HepG2 (cell line): Measurements from ENCODE around the gene PRELID1. TPM values are rescaled to one million over a fixed set of nuclear protein-coding genes. Genes with fewer than 3 reads are reported as not detected.

Experiments used
- ATAC-seq: fragments of 200-7000 bp; cut with Tn5 transposase; 3 replicates; pipeline ENCODE4 v1.9.1; 2020; ENCODE audit warnings: mild to moderate bottlenecking, moderate library complexity
- Bru-seq: library from RNA; stranded (reverse); fragments of 400-500 nt; gene quantifications from one replicate; lab custom pipeline; 2021; lab: Mats Ljungman, UMichigan
- BruChase-seq, 2 experiments: library from RNA; stranded (reverse); fragments of 400-500 nt; gene quantifications; one replicate each; lab custom pipeline; 2021; lab: Mats Ljungman, UMichigan
- BruUV-seq: library from RNA; stranded (reverse); fragments of 400-500 nt; replicated peaks from 2 replicates; lab custom pipeline; 2021; lab: Mats Ljungman, UMichigan
- CTCF ChIA-PET: fragments of 300-600 bp; formaldehyde crosslinking; extraction: SDS; loops from one replicate; lab custom pipeline; 2021; ENCODE audit warnings: low total read pairs, inconsistent platforms, low intra/inter-chr PET ratio; lab: Yijun Ruan, JAX
- POLR2A ChIA-PET: fragments of 350-600 bp; sonication (Branson Sonifier 250); formaldehyde crosslinking; loops from one replicate; lab custom pipeline; 2020; ENCODE audit warnings: antibody characterized with exemption, inconsistent platforms; lab: Yijun Ruan, JAX
- DNase-seq: peaks from one replicate; pipeline ENCODE4 v3.0.0-alpha.2; 2015; ENCODE audit warnings: low spot score
- FAIRE-seq: peaks from 3 replicates; lab custom pipeline; 2011; peaks lifted over from hg19 to GRCh38; lab: Jason Lieb, UNC
- H2AFZ ChIP-seq: one replicate; pipeline ENCODE4 v1.6.1; 2011; ENCODE audit warnings: low read length, inconsistent platforms
- H3K27ac ChIP-seq: fragments of 300-600 bp; 3 replicates; pipeline ENCODE4 v1.8.0; 2011; ENCODE audit warnings: mixed run types, mild to moderate bottlenecking, mixed read lengths, low read length, inconsistent platforms; ENCODE audit not compliant: insufficient read depth; ENCODE audit errors: extremely low read length
- H3K27me3 ChIP-seq, 2 experiments: fragments of 200-600 bp in 1 of 2; 2 replicates in 1 of 2; 3 replicates in 1 of 2; pipeline versions ENCODE4 v1.6.0 to v1.8.0; 2011; ENCODE audit warnings: low read length in 2 of 2, mild to moderate bottlenecking in 2 of 2, moderate library complexity in 2 of 2, inconsistent platforms in 1 of 2; ENCODE audit not compliant: insufficient read depth in 2 of 2, control insufficient read depth in 1 of 2
- H3K36me3 ChIP-seq, 2 experiments: fragments of 200-600 bp in 1 of 2; replicated peaks in 1 of 2; 2 replicates in 1 of 2; 3 replicates in 1 of 2; pipeline versions ENCODE4 v1.5.1 to v1.8.0; 2011; ENCODE audit warnings: low read length in 2 of 2, inconsistent platforms in 1 of 2; ENCODE audit not compliant: insufficient read depth in 2 of 2, control insufficient read depth in 1 of 2
- H3K4me1 ChIP-seq: 2 replicates; pipeline ENCODE4 v1.5.1; 2012; ENCODE audit warnings: low read length, inconsistent platforms; ENCODE audit not compliant: insufficient read depth
- H3K4me2 ChIP-seq: 2 replicates; pipeline ENCODE4 v1.6.0; 2011; ENCODE audit warnings: low read depth, low read length, inconsistent platforms
- H3K4me3 ChIP-seq, 3 experiments: fragments of 200-600 bp in 1 of 3; sonication (generic), shearing (Covaris generic) in 1 of 3; replicated peaks in 1 of 3; 2 replicates each; pipeline ENCODE4 v1.5.1; 2011 to 2016; ENCODE audit warnings: low read length in 3 of 3, inconsistent platforms in 2 of 3, low read depth in 2 of 3, mild to moderate bottlenecking in 2 of 3, control low read depth in 1 of 3, mixed read lengths in 1 of 3; ENCODE audit not compliant: insufficient read depth in 1 of 3
- H3K79me2 ChIP-seq: one replicate; pipeline ENCODE4 v1.6.1; 2011; ENCODE audit warnings: low read length, inconsistent platforms; ENCODE audit not compliant: insufficient read depth
- H3K9ac ChIP-seq: 2 replicates; pipeline ENCODE4 v1.6.0; 2011; ENCODE audit warnings: mild to moderate bottlenecking, low read depth, low read length, inconsistent platforms; ENCODE audit not compliant: insufficient read depth
- H3K9me3 ChIP-seq: 2 replicates; pipeline ENCODE4 v1.5.1; 2012; ENCODE audit warnings: mild to moderate bottlenecking, low read length
- H4K20me1 ChIP-seq: 2 replicates; pipeline ENCODE4 v1.6.0; 2011; ENCODE audit warnings: inconsistent platforms, mild to moderate bottlenecking, low read length, moderate library complexity; ENCODE audit not compliant: insufficient read depth
- HOXA7 ChIP-seq: sonication (generic); formaldehyde crosslinking; IDR thresholded peaks from 2 replicates; pipeline ENCODE4 v1.8.1; 2022; ENCODE audit warnings: mild to moderate bottlenecking, missing genetic modification reagents, moderate library complexity
- JUNB ChIP-seq: sonication (generic); formaldehyde crosslinking; IDR thresholded peaks from 2 replicates; pipeline ENCODE4 v1.8.0; 2022; ENCODE audit warnings: missing genetic modification reagents, mild to moderate bottlenecking, borderline replicate concordance
- MATR3 ChIP-seq: sonication (generic); formaldehyde crosslinking; IDR thresholded peaks from 2 replicates; pipeline ENCODE4 v1.4.0; 2020; ENCODE audit warnings: missing genetic modification reagents
- SIX1 ChIP-seq: sonication (generic); formaldehyde crosslinking; IDR thresholded peaks from 2 replicates; pipeline ENCODE4 v1.4.0; 2020; ENCODE audit warnings: missing genetic modification reagents, borderline replicate concordance
- SRF ChIP-seq: IDR thresholded peaks from 2 replicates; pipeline ENCODE4 v1.6.1; 2011; ENCODE audit warnings: mild to moderate bottlenecking, low read depth, low read length, moderate library complexity
- ZC3H4 ChIP-seq: sonication (generic); formaldehyde crosslinking; IDR thresholded peaks from 2 replicates; pipeline ENCODE4 v1.4.0; 2020; ENCODE audit warnings: missing genetic modification reagents, borderline replicate concordance
- ZFX ChIP-seq: sonication (generic); formaldehyde crosslinking; IDR thresholded peaks from 2 replicates; pipeline ENCODE4 v1.4.0; 2020; ENCODE audit warnings: mild to moderate bottlenecking, low read depth, missing genetic modification reagents, moderate library complexity
- ZNF124 ChIP-seq: sonication (generic); formaldehyde crosslinking; IDR thresholded peaks from 2 replicates; pipeline ENCODE4 v1.4.0; 2020; ENCODE audit warnings: missing genetic modification reagents
- ZNF326 ChIP-seq: sonication (generic); formaldehyde crosslinking; IDR thresholded peaks from 2 replicates; pipeline ENCODE4 v1.4.0; 2020; ENCODE audit warnings: missing genetic modification reagents, borderline replicate concordance
- WGBS: methylation state at CpG from one replicate; pipeline ENCODE4 v1.1.6; 2017; ENCODE audit warnings: low lambda C conversion rate; 5-methylcytosine and 5-hydroxymethylcytosine counted together
- in situ Hi-C: cut with HindIII; loops from 2 replicates; pipeline ENCODE4 v1.10.0; 2017; ENCODE audit warnings: low pct_unique_long_range_greater_than_20kb; ENCODE audit not compliant: extremely low pct_ligation_motif_present
- intact Hi-C: fragments of 100-400 bp; cut with micrococcal nuclease; formaldehyde crosslinking; loops from one replicate; pipeline ENCODE4 v1.10.0; 2022; ENCODE audit not compliant: unreplicated experiment
- long read RNA-seq, 2 experiments: library from RNA in 1 of 2; library from polyadenylated mRNA in 1 of 2; stranded (forward) in 1 of 2; unstranded in 1 of 2; transcript quantifications; one replicate each; pipeline ENCODE4 v2.0.0, GENCODE V29; 2019 to 2022
- polyA minus RNA-seq, 3 experiments: library from RNA; depleted of rRNA, polyadenylated mRNA; stranded (reverse); fragments of >200 nt; gene quantifications; 2 replicates each; pipeline ENCODE4 v1.2.3, GENCODE V29; 2011; ENCODE audit warnings: low replicate concordance in 1 of 3
- polyA plus RNA-seq, 8 experiments: library from polyadenylated mRNA; depleted of rRNA in 3 of 8; stranded (reverse) in 7 of 8; unstranded in 1 of 8; fragments of >200 nt; fragmentation: Illumina TruSeq in 4 of 8; extraction: Trizol in 4 of 8; gene quantifications; 2 replicates each; pipeline versions ENCODE4 v1.2.1 to v1.2.3, GENCODE V29; 2011 to 2016; ENCODE audit warnings: low read depth in 4 of 8, missing spikeins in 1 of 8, mixed read lengths in 1 of 8; ENCODE audit not compliant: insufficient read depth in 1 of 8
- total RNA-seq, 5 experiments: library from RNA; depleted of rRNA; stranded (reverse); fragments of >200 nt; fragmentation: Illumina TruSeq; extraction: Trizol; gene quantifications; 2 replicates each; pipeline ENCODE4 v1.2.3, GENCODE V29; 2016; ENCODE audit warnings: low read depth in 1 of 5
- TF ChIP-seq, protein P1 (sequence below): sonication (generic); formaldehyde crosslinking; IDR thresholded peaks from 2 replicates; pipeline ENCODE4 v1.4.0; 2020; ENCODE audit warnings: missing genetic modification reagents
- TF ChIP-seq, protein P2 (sequence below): sonication (generic); formaldehyde crosslinking; IDR thresholded peaks from 2 replicates; pipeline ENCODE4 v1.9.0; 2021; ENCODE audit warnings: missing genetic modification reagents, borderline replicate concordance

PRELID1 gene, protein sequence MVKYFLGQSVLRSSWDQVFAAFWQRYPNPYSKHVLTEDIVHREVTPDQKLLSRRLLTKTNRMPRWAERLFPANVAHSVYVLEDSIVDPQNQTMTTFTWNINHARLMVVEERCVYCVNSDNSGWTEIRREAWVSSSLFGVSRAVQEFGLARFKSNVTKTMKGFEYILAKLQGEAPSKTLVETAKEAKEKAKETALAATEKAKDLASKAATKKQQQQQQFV
- total RNA-seq (2016; rRNA removed; fragmentation: Illumina TruSeq; extraction: Trizol) = 239 and 271 TPM in 2 replicates
- 772 and 890 TPM in 2 replicates for total RNA-seq (2016; cell fraction: cytosol; rRNA removed; fragmentation: Illumina TruSeq; extraction: Trizol; ENCODE audit: low read depth)
- total RNA-seq (2016; cell fraction: insoluble cytoplasmic fraction; rRNA removed; fragmentation: Illumina TruSeq; extraction: Trizol) = 220 and 264 TPM in 2 replicates
- 708 and 781 TPM in 2 replicates for total RNA-seq (2016; cell fraction: membrane; rRNA removed; fragmentation: Illumina TruSeq; extraction: Trizol)
- 90.3 and 98.5 TPM in 2 replicates for total RNA-seq (2016; cell fraction: nucleus; rRNA removed; fragmentation: Illumina TruSeq; extraction: Trizol)
- polyA plus RNA-seq (2011; rRNA removed) = 228 and 250 TPM in 2 replicates
- 212 and 323 TPM in 2 replicates for polyA plus RNA-seq (2011; cell fraction: cytosol; rRNA removed)
- 85.7 and 87.5 TPM in 2 replicates for polyA plus RNA-seq (2011; cell fraction: nucleus; rRNA removed)
- 91.2 and 111 TPM in 2 replicates for polyA plus RNA-seq (2012)
- 1,341 and 1,562 TPM in 2 replicates for polyA plus RNA-seq (2016; cell fraction: cytosol; fragmentation: Illumina TruSeq; extraction: Trizol; ENCODE audit: low read depth)
- polyA plus RNA-seq (2016; cell fraction: insoluble cytoplasmic fraction; fragmentation: Illumina TruSeq; extraction: Trizol; ENCODE audit: low read depth) = 353 and 387 TPM in 2 replicates
- 984 and 1,090 TPM in 2 replicates for polyA plus RNA-seq (2016; cell fraction: membrane; fragmentation: Illumina TruSeq; extraction: Trizol; ENCODE audit: low read depth)
- 258 and 277 TPM in 2 replicates for polyA plus RNA-seq (2016; cell fraction: nucleus; fragmentation: Illumina TruSeq; extraction: Trizol; ENCODE audit: insufficient read depth, low read depth)
- 103 and 232 TPM in 2 replicates for polyA minus RNA-seq (2011; rRNA and poly(A)+ RNA removed; ENCODE audit: low replicate concordance)
- 61.2 and 64.5 TPM in 2 replicates for polyA minus RNA-seq (2011; cell fraction: cytosol; rRNA and poly(A)+ RNA removed)
- 30.1 and 34.2 TPM in 2 replicates for polyA minus RNA-seq (2011; cell fraction: nucleus; rRNA and poly(A)+ RNA removed)
- Bru-seq, nascent RNA = percentile 92 among the genes with signal in this experiment
- percentile 98 among the genes with signal in this experiment for BruChase-seq, experiment 1, labeled RNA remaining after a 6-hour chase
- percentile 95 among the genes with signal in this experiment for BruChase-seq, experiment 2, labeled RNA remaining after a 2-hour chase
- long read RNA-seq, experiment 1, transcript PRELID1-201 (5 exons, 1,261 nt) = major isoform, 443 of 469 reads
- long read RNA-seq, experiment 1, partial matches to known transcripts = 16 of 469 reads
- long read RNA-seq, experiment 1, other reads (novel, unspliced or antisense) = 6 of 469 reads
- long read RNA-seq, experiment 2, transcript PRELID1-201 (5 exons, 1,261 nt) = major isoform, 434 of 475 reads
- long read RNA-seq, experiment 2, partial matches to known transcripts = 24 of 475 reads
- long read RNA-seq, experiment 2, other reads (novel, unspliced or antisense) = 14 of 475 reads

DNA sequence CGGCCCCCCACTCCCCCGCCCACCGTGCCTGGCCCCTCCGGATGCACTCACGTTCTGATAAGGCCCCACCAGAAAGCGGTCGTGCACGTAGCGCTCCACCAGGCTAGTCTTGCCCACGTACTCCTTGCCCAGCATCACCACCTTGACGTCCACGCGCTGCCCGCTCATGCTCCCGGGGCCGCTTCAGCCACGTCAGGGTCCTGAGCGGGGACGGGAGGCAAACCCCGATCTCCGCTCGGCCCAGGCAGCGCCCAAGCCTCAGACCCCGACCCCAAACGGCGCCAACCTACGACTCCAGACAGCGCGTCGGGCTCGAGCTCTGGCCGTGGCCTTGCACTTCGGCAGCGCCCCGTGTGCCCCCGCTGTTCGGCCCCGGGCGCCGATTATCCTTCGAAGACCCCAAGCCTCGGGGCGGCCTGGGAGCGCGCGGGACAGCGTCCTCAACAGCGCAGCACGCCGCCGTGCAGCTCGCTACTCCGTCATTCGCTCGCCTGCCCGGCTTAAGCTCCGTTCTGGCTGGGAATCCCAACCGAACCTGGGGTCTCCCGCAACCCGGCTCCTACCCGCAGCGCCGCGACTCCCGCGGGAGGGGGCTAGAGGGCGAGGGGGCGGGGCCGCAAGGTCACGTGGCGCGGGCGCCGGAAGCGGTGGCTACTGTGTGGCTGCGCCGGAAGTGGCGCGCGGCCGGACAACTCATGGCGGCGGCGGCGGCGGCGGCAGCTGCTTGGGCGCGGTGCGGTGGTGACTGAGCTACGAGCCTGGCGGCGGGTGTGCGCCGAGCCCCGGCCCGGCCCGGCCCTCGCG is at the start of gene PRELID1, which contains the start of gene RAB24:
TSS of gene PRELID1 (plus strand) at position 679 of the 804 bp plus-strand sequence. CDS start 187 bp downstream, outside the sequence.
TSS of gene RAB24 (minus strand) at position 599 of the 804 bp plus-strand sequence. CDS start at position 168, 431 bp downstream.
- H3K4me1 ChIP-seq = peaks cover 30% of the 10 kb centered on the region
- DNase-seq (peak; percentile 67), FAIRE-seq (no peak), ATAC-seq (peak; percentile 73)
- H2AFZ ChIP-seq = no peak within 1 kb of the TSS
- no CpG with 5 or more reads among the region's 100 CpGs for WGBS
- peaks cover 7 to 32% of the 10 kb centered on the region in 2 experiments for H3K36me3 ChIP-seq
- no peaks in the 10 kb centered on the region for H3K9me3 ChIP-seq
- H3K4me2 ChIP-seq = peak within 1 kb of the TSS; percentile 93
- peaks cover 19% of the 10 kb centered on the region for H4K20me1 ChIP-seq
- TSS peak; percentile 58 for BruUV-seq
- ChIA-PET POLR2A (interaction anchor here (0.7 to 1.7 kb wide), 4 partner anchors 49 to 217 kb away, joined by 3 to 7 read pairs (median 4); partner anchors contain the start of gene FGFR4), CTCF (no interaction called here)
- H3K27me3 ChIP-seq = no peaks in the 10 kb centered on the region; a peak in 1 of 5 replicates
- intact Hi-C loops (loop anchor here (2.0 kb wide), 1 partner anchor 189 kb away; no protein-coding TSS in a partner anchor), in situ Hi-C loops (loop anchor here (5.0 kb wide), 1 partner anchor 191 kb away; no protein-coding TSS in a partner anchor)
- peak within 1 kb of the TSS; percentile 78 for H3K27ac ChIP-seq
- peaks cover 31% of the 10 kb centered on the region for H3K79me2 ChIP-seq
- H3K9ac ChIP-seq = peak within 1 kb of the TSS; percentile 87
- peak within 1 kb of the TSS; percentile 76 to 97 (median 85) for H3K4me3 ChIP-seq
- TF ChIP-seq ZNF326 (CRISPR knock-in tag) (no peak), SIX1 (CRISPR knock-in tag) (no peak), JUNB (CRISPR knock-in tag) (no peak), HOXA7 (CRISPR knock-in tag) (no peak), ZNF124 (CRISPR knock-in tag) (peak; percentile 50), SRF (no peak), ZFX (CRISPR knock-in tag) (peak; percentile 84), ZC3H4 (CRISPR knock-in tag) (no peak), MATR3 (CRISPR knock-in tag) (no peak)
- TF ChIP-seq, protein P1, sequence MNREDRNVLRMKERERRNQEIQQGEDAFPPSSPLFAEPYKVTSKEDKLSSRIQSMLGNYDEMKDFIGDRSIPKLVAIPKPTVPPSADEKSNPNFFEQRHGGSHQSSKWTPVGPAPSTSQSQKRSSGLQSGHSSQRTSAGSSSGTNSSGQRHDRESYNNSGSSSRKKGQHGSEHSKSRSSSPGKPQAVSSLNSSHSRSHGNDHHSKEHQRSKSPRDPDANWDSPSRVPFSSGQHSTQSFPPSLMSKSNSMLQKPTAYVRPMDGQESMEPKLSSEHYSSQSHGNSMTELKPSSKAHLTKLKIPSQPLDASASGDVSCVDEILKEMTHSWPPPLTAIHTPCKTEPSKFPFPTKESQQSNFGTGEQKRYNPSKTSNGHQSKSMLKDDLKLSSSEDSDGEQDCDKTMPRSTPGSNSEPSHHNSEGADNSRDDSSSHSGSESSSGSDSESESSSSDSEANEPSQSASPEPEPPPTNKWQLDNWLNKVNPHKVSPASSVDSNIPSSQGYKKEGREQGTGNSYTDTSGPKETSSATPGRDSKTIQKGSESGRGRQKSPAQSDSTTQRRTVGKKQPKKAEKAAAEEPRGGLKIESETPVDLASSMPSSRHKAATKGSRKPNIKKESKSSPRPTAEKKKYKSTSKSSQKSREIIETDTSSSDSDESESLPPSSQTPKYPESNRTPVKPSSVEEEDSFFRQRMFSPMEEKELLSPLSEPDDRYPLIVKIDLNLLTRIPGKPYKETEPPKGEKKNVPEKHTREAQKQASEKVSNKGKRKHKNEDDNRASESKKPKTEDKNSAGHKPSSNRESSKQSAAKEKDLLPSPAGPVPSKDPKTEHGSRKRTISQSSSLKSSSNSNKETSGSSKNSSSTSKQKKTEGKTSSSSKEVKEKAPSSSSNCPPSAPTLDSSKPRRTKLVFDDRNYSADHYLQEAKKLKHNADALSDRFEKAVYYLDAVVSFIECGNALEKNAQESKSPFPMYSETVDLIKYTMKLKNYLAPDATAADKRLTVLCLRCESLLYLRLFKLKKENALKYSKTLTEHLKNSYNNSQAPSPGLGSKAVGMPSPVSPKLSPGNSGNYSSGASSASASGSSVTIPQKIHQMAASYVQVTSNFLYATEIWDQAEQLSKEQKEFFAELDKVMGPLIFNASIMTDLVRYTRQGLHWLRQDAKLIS = no peak
- TF ChIP-seq, protein P2, sequence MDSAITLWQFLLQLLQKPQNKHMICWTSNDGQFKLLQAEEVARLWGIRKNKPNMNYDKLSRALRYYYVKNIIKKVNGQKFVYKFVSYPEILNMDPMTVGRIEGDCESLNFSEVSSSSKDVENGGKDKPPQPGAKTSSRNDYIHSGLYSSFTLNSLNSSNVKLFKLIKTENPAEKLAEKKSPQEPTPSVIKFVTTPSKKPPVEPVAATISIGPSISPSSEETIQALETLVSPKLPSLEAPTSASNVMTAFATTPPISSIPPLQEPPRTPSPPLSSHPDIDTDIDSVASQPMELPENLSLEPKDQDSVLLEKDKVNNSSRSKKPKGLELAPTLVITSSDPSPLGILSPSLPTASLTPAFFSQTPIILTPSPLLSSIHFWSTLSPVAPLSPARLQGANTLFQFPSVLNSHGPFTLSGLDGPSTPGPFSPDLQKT (CRISPR knock-in tag) = 0 out of 2 replicates have a peak, but pooled peaks have one; percentile 55
